ENCODE results near the gene FAM162A.

GRCh38 chr3:122351612-122352011 is 32.4 kb upstream of the FAM162A start:
- no peak for TF ChIP-seq CTCF (IDR thresholded peaks at IDR 0.05; ENCODE audit: poor library complexity, severe bottlenecking)
- no peak for TF ChIP-seq EZH2 (IDR thresholded peaks at IDR 0.05; ENCODE audit: borderline replicate concordance, insufficient read depth, low read length, poor library complexity, severe bottlenecking)
- TF ChIP-seq EP300 (conservative IDR thresholded peaks at IDR 0.05; ENCODE audit: poor library complexity, severe bottlenecking), result no peak
- no peak for TF ChIP-seq POLR2AphosphoS5 (IDR thresholded peaks at IDR 0.05)

All from neural cell (in vitro differentiated cells).